ENCODE measurements around the gene MST1.

Gene MST1

DNA sequence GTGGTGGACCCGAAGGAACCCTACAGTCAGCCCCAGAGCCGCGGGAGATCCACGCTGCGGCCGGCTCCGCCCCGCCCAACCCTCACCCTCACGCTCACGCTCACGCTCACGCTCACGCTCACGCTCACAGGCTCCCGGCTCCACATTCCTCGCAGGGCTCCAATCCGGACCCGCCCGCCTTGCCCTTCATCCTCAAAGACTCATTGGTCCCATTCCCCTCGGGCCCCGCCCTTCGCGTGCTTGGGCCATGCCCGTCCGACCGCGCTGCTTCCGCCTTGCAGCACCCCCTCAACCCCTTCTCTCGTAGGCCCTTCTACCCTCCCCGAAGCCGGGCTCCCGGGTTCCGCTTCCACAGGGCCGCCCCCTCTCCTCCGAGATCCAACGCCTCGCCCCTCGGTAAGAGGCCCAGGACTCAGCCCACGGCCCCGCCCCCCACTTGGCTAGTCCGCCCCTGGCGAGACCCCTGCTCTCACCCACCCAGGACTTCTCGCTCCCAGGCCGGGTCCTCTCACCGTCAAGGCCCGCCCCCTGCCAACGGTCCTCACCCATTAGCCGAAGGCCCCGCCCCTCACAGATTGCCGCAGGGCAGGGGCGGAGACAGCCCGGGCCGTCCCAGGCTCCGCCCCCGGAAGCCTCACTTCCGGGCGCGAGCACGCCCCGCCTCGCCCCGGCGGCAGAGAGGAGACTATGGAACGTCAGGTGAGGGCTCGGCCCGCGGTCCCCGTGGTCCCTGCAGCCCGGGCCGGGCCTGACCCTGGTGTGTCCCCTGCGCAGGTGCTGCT lies 15.4 kb downstream of the MST1 start, which contains the start of gene APEH:
TSS of gene APEH (plus strand) at position 637 of the 782 bp plus-strand sequence. CDS start at position 688, 51 bp downstream.
- DNase-seq = no peak

DNA sequence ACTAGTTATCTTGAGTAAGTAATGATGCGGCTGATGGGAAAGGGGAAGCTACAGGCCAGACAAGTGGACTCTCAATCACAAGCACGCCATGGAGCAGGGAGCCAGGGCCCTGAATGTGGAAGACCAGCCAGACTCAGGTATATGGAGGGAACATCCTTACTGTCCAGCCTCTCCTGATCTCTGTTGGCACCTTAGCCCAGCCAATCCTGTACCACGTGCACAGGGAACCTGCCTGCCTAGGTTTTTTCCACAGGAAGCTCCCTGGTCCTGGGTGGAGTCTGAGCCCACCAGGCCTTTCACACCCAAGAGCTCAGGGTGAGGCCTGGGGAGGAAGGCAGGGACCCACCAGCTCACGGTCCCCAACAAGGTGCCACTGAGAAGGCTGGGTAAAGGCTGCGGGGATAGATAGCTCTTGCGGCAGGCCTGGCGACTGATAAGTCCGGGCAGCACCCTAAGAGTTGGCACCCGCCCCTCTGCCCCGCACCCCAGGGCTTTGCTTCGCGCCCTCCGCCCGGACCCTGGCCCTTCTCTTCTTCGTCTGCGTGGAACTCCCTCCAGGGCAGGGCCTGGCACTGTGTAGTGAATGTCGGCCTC lies 16.1 kb downstream of the MST1 start:
- no peak for DNase-seq

DNA sequence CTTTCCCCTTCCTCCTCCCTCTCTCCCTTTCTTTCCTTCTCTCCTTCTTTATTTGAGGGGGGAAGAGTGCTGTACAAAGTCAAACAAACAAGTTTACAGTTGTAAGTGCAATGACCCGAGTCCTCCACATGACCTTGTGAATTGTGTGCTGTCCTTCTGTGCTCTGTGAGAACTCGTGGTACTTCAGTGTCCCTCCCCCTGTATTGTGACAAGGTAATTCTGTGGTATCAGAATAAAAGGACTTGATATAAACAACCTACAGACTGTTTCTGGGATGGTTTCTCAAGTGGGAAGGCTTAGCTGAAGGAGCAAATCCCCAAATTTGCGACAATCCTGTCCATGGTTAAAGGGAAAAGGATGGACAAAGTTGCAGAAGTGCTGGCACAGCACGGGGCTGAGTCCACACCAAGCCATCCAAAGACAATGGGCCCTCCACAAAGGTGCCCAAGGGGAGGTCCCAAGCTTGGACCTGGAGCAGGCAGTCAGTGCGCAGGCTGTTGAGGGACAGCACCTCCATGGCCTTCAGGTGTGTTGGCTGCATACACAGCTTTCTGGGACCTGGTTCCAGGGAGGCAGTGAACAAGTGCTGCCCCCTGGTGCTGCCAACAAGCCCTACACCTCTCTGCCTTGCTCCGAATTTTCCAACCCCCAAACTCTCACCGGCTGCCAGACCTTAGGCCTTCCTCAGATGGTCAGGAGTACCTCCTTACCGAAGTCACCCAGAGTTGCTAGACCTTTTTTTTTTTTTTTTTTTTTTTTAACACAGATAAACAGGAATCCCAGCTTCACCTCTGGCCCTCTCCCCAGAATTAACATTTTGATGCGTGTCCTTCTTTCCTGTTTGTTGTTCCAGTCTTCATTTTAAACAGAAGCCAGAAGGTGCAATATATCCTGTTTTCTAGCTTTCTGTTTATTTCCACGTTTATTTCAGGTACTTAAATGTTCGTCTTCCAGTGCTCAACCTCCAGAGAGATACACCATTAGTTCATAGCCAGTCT lies 17.7 kb downstream of the MST1 start:
- DNase-seq = no peak

DNA sequence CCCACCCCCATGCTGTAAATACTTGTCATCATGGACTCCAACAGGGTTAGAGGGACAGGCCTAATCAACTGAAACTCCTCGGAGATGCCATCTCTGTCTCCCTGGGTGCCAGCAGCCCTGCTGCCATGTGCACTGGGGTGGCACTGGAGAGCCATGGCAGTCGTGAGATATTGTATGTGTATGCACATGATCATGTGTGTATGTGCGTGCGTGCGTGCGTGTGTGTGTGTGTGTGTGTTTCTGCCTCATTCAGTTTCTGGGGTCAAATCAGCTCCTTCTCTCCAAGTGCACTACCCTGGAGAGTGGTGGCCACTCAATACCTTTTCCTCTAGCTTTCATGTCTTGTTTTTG lies 18.4 kb downstream of the MST1 start:
- no peak for DNase-seq

DNA sequence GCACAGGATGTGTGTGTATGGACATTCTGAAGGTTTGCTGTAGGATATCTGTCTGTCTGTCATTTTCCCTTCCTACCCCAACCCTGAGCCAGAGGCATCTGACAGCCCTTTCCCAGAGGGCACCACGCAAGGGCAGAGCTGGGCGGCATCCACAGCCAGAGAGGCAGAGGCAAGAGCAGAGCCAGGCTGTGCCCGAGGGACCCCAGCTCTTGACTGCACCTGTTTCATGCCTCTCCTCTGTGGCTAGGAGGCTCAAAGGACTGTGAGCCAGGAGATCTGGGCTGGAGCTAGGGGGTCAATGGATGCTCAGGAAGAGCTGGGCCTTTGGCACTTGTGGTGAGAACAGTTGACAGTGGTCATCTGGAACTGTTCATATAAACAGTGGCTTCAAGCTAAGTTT lies 19.9 kb downstream of the MST1 start:
- DNase-seq = no peak

DNA sequence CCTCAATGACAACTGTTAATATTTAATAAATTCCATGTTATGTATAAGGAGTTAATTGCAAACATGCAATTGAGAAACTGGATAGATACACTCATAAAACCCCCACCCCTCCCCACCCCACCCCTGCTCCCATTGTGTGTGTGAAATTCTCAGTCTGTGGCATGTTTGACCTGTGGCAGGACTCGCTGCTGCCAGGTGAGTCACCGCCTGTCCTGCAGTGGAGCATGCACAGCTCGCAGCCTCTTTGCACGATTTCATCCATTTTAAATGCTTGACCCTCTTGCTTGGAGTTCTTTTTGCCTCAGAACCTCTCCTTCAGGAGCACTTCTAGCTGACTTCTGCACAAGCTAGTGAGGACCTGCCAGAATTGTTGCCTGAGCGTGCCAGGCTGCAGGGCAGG lies 20.4 kb downstream of the MST1 start:
- DNase-seq = no peak

DNA sequence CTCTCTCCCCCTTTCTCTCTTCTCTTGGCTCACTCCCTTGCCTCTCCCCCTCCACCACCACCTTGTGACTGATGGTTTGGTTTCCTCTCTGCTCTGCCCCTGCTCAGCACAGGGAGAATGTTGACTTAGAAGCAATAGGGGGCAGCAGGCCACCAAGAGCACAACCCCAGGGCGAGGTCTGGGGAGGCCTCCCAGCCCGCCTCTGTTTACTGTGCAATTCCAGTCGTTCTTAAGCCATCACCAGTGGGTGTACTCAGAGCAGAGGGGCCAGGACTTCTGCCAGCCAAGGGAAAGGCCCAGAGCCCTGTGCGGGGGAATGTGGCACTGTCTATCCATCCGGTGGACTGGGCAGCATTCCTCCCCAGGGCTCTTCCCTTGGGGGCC lies 20.9 kb downstream of the MST1 start:
- no peak for DNase-seq

DNA sequence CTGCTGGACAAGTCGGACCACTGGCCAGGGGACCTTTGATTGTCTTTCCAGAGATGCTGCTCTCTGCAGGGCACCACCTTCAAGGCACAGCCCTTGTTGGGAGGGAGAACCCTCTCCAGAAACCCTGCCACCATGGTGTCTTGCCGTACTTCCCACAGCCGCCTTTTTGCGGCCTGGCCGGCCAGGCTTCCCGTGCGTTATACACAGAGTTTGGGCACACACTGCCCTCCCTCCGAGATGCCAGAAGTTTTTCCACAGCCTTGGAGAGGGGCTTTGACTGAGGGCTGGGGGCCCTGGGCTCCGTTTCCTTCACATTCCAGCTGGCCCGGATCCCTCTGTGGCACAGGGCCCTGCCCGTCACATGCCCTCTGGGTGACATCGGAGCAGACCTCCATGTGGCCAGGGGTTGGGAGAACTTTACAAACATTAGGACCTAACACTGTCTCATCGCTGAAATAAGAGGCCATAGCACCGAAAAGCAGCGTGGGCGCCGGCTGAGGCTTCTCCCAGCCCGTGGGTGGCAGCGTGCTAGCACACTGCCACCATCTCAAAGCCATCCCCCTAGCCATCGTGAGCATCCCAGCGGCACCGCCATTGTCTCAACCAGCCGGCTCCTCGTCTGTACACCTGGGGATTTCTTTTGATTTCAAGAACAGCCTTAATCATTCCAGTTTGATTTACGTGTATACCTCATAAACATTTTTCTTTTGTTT lies 21.4 kb downstream of the MST1 start:
- DNase-seq = no peak

DNA sequence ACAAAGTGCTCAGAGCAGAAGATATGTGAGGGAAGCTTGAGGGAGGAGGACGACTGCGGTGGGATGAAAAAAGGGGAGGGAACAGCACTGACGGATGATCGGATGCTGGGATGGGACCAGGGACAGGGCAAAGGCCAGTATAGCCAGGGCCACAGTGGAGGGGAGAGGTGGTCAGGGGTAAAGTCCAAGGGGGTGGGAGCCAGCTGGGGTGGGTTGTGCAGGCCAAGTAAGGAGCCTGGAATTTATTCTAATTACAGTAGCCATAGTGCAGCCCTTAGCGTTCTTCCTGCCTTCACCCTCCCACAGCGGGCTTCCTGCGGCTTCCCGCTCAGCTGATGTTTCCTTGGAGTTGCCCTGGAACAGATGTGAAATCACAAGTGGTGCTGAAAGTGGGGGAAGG lies 22.7 kb downstream of the MST1 start:
- no peak for DNase-seq

DNA sequence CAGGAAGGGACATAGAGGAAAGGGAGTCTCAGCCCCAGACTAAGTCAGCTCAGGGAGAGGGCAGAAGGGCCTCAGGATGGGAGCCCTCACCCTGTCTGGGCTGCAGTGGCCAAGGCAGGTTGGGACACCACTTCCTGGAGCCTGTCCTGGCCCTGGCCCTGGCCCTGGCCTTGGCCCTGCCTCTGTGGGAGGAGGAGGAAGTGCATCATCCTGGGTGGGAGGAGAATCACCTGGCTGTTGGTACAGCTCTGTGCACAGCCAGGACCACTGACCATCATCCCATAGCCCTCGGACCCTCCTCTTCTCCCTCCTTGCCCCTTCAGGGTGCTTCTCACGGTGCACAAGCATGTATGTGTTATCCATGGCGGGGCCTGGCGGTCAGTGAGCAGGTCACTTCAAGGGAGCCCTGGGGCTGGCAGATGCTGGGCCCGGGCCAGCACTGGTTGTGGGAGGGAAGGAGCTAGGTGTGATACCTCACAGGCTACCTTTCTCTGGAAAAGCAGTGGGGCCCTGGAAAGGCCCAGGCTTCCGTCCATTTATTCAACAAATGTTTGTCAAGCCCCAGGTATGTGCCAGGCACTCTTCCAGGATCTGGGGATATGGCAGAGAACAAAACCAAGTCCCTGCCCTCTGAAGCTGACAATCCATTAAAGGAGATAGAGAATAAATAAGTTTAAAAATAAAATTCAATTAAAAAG lies 23.3 kb downstream of the MST1 start:
- DNase-seq = no peak

DNA sequence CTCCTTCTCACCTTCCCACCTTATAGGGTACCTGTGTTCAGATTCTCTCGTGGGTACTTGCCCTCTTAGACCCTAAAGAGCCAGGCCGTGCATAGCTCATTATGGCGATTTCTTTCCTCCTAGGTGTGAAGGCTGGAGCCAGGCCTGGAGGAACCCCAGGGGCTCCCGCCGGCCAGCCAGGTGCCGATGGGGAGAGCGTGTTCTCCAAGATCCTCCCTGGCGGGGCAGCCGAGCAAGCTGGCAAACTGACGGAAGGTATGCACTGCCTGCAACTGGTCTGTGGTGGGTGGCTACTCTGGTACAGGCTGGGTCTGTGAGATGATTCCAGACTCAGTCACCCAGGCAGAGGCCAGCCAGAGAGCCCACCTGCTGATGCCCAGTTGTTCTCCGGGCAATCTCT lies 25.0 kb downstream of the MST1 start:
- no peak for DNase-seq

DNA sequence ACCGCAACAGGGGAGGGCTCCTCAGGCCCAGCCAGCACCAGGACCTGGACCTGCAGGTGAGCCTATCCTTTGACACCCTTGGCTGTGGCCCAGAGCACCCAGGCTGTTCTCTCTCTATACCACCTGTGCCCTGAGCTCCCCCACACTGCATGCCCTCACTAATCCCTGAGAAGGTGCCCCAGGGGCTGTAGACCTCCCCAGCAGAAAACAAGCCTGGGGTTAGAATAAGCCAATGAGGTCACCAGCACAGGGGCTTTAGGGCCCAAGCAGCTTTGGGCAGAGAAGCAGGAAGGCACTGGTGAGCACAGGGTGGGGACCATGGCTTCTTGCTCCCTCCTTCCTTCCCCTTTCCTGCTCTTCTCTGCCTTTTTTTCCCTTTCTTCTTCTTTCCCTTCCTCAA lies 25.4 kb downstream of the MST1 start:
- no peak for DNase-seq

DNA sequence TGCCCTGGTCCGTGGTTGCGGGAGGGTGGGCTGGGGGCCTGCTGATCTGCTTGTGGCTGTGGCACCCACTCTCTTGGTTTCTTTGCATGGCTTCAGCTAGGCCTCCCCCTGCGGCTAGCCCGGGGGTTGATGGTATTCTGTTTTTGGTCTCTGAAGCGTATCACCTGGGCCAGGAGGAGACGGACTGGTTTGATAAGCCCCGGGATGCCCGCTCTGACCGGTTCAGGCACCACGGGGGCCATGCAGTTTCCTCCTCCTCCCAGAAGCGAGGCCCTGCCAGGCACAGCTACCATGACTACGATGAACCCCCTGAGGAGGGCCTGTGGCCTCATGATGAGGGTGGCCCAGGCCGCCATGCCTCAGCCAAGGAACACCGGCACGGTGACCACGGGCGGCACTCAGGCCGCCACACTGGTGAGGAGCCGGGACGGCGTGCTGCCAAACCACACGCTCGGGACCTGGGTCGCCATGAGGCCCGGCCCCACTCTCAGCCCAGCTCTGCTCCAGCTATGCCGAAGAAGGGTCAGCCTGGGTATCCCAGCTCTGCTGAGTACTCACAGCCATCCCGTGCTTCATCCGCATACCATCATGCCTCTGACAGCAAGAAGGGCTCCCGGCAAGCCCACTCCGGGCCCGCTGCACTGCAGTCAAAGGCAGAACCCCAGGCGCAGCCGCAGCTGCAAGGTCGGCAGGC lies 26.4 kb downstream of the MST1 start:
- no peak for DNase-seq

DNA sequence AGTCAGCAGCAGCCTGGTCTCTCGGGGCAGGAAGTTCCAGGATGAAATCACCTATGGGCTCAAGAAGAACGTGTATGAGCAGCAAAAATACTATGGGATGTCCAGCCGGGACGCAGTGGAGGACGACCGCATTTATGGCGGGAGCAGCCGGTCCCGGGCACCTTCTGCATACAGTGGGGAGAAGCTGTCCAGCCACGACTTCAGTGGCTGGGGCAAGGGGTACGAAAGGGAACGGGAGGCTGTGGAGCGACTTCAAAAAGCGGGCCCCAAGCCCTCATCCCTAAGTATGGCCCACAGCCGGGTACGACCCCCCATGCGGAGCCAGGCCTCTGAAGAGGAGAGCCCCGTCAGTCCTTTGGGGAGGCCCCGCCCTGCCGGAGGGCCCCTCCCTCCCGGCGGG lies 27.3 kb downstream of the MST1 start:
- DNase-seq = no peak

DNA sequence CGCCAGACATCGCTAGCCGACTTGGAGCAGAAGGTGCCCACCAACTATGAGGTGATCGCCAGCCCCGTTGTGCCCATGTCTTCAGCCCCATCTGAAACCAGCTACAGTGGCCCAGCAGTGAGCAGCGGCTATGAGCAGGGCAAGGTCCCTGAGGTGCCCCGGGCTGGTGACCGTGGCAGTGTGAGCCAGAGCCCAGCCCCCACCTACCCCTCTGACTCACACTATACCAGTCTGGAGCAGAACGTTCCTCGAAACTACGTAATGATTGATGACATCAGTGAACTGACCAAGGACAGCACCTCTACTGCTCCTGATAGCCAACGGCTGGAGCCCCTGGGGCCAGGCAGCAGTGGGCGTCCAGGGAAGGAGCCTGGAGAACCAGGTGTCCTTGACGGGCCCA lies 28.0 kb downstream of the MST1 start:
- no peak for DNase-seq

DNA sequence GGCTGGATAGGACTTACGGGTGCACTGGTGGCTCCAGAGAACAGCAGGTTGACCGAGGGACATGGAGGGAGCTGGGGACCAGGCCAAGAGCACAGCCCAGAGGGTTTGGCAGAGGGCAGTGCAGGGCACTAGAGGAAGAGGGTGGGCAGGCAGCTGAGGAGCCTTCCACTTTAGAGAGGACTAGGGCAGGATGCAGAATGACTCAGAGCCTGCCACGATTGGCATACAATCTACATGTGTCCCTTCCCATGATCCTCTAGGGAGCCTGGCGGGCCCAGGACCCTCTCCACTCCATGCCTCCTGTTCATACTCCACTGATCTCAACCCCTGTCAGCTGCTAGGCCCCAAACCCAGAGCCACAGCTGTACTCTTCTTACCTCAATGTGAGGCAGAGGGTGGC lies 29.5 kb downstream of the MST1 start:
- DNase-seq = no peak

DNA sequence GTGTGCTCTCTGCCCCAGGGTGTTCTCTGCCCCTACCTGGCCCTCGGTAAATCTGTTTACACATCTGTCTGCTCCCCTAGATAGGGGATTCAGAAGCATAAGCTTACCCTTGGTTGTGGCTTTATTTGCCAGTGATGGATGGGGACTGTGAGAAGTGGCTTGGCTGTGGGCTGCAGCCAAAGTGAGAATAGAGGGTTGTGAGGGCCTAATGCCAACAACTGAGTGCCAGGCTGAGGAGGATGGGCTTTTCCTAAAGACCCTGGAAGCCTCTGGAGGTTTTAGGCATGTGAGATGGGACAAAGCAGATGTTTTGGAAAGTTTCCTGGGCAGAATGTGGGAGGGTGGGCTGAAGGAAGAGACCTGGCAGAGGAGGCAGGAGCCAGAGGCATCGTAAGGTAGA lies 30.6 kb downstream of the MST1 start:
- DNase-seq = no peak

DNA sequence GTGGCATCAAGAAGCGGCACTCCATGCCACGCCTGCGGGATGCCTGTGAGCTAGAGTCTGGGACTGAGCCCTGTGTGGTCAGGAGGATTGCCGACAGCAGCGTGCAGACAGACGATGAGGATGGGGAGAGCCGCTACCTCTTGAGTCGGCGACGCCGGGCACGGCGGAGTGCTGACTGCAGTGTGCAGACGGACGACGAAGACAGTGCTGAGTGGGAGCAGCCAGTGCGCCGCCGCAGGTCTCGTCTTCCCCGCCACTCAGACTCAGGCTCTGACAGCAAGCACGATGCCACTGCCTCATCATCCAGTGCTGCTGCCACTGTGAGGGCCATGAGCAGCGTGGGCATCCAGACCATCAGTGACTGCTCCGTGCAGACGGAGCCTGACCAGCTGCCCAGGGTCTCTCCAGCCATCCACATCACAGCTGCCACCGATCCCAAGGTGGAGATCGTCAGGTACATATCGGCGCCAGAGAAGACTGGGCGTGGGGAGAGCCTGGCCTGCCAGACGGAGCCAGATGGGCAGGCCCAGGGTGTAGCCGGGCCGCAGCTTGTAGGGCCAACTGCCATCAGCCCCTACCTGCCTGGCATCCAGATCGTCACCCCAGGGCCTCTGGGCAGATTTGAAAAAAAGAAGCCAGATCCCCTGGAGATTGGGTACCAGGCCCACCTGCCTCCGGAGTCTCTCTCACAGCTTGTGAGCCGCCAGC lies 31.9 kb downstream of the MST1 start:
- no peak for DNase-seq

DNA sequence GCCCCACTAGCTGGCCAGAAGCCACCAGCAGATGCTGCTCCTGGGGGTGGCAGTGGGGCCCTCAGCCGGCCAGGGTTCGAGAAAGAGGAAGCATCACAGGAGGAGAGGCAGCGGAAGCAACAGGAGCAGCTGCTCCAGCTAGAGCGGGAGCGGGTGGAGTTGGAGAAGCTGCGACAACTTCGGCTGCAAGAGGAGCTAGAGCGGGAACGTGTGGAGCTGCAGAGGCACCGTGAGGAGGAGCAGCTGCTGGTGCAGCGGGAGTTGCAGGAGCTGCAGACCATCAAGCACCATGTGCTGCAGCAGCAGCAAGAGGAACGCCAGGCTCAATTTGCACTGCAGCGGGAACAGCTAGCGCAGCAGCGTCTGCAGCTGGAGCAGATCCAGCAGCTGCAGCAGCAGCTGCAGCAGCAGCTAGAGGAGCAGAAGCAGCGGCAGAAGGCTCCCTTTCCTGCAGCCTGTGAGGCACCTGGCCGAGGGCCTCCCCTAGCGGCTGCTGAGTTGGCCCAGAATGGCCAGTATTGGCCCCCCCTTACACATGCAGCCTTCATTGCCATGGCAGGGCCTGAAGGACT lies 32.6 kb downstream of the MST1 start:
- peak; percentile 40 for DNase-seq

DNA sequence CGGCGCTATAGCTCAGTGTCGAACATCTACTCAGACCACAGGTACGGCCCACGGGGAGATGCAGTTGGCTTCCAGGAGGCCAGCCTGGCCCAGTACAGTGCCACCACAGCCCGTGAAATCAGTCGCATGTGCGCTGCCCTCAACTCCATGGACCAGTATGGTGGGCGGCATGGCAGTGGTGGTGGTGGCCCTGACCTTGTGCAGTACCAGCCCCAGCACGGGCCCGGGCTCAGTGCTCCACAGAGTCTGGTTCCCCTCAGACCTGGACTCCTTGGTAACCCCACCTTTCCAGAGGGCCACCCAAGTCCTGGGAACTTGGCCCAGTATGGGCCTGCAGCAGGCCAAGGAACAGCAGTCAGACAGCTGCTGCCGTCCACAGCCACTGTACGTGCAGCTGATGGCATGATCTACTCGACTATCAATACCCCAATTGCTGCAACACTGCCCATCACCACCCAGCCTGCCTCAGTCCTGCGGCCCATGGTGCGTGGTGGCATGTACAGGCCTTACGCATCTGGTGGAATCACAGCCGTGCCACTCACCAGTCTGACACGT lies 33.5 kb downstream of the MST1 start:
- no peak for DNase-seq

Measured in NCI-H1694 treated with DMSO at 0.1 percent for 48 hours (cell line).